Cardiac fibroblast (primary cell): Measurements from ENCODE around the gene PRR15L.
"Not testable (repeated sequence)": the region's sequence is repeated elsewhere in the genome, so short reads cannot be mapped to it uniquely, and the experiment has no call there.

Experiments
- DNase-seq, 2 donors: peaks; one replicate each; pipeline versions ENCODE4 v3.0.0 to v3.0.0-alpha.2; 2010; ENCODE audit warnings: low read depth in 2 of 2
- H3K4me3 ChIP-seq, 2 donors: replicated peaks in 1 of 2; 1 replicate in 1 of 2; 2 replicates in 1 of 2; pipeline ENCODE4 v1.5.1; 2011; ENCODE audit warnings: low read depth in 2 of 2, low read length in 2 of 2, mild to moderate bottlenecking in 2 of 2, moderate library complexity in 1 of 2
- TF ChIP-seq, protein P1 (sequence below): IDR thresholded peaks from one replicate; pipeline ENCODE4 v1.5.1; 2011; ENCODE audit warnings: low read depth, mild to moderate bottlenecking, low read length, inconsistent platforms

Gene PRR15L

GRCh38 chr17:47927821-47928400 lies 29.8 kb downstream of the PRR15L start:
- no peak overlapping the region for H3K4me3 ChIP-seq
- TF ChIP-seq, protein P1, sequence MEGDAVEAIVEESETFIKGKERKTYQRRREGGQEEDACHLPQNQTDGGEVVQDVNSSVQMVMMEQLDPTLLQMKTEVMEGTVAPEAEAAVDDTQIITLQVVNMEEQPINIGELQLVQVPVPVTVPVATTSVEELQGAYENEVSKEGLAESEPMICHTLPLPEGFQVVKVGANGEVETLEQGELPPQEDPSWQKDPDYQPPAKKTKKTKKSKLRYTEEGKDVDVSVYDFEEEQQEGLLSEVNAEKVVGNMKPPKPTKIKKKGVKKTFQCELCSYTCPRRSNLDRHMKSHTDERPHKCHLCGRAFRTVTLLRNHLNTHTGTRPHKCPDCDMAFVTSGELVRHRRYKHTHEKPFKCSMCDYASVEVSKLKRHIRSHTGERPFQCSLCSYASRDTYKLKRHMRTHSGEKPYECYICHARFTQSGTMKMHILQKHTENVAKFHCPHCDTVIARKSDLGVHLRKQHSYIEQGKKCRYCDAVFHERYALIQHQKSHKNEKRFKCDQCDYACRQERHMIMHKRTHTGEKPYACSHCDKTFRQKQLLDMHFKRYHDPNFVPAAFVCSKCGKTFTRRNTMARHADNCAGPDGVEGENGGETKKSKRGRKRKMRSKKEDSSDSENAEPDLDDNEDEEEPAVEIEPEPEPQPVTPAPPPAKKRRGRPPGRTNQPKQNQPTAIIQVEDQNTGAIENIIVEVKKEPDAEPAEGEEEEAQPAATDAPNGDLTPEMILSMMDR: no peak
- no peak for DNase-seq

DNA sequence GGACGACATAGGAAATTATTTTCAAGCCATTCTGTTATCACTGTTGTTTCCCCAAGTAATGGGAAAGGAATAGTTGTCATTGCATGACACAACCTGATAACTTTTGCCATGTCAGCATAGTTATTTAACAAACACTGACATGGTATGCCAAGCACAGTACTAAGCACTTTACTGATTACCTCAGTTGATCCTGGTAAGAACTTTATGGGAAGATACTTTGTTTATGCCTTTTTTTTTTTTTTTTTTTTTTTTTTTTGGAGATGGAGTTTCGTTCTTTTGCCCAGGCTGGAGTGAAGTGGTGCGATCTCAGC lies 32.0 kb downstream of the PRR15L start:
- H3K4me3 ChIP-seq: no peak overlapping the region
- no peak for DNase-seq
- TF ChIP-seq, protein P1: no peak

DNA sequence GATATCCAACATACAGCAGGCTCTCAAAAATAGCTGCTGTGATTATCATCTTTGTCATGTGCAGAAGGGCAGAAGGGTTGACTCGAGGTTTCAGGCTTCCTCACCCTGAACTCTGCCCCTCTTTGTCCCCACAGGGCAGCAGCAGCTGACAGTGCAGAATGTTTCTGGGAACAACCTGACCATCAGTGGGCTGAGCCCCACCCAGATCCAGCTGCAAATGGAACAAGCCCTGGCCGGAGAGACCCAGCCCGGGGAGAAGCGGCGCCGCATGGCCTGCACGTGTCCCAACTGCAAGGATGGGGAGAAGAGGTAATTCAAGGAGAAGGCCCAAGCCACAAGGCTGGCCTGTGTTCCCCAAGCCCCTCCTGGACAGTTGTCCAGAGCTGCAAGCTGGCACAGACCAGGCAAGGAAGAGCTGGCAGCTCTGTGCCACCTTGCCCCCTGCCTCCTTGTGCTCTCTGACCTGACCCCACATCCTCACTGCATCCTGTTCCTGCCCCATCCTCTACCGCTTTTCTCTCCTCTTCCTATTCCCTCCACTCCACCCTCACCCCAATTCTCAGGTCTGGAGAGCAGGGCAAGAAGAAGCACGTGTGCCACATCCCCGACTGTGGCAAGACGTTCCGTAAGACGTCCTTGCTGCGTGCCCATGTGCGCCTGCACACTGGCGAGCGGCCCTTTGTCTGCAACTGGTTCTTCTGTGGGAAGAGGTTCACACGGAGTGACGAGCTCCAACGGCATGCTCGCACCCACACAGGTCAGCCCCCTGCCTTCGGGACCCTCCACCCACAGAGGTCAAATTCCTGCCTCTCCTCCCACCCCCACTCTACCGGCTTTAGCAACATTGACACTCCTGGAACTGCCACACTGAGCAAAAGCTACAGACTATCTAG lies 32.7 kb downstream of the PRR15L start:
- no peak overlapping the region for H3K4me3 ChIP-seq
- TF ChIP-seq, protein P1: no peak
- DNase-seq: no peak

GRCh38 chr17:47919889-47920288 lies 37.8 kb downstream of the PRR15L start:
- DNase-seq, H3K4me3 ChIP-seq: not testable (repeated sequence)

DNA sequence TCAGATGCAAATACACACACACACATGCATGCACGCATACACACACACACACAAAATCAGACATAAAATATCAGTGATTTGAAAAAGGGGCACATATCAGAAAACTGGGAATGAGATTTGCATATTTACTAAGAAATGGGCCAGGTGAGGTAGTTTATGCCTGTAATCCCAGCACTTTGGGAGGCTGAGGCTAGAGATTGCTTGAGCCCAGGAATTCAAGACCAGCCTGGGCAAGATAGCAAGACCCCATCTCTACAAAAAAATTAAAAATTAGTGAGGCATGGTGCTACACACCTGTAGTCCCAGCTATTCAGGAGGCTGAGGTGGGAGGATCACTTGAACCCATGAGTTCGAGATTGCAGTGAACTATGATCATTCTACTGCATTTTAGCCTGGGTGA lies 38.7 kb downstream of the PRR15L start:
- no peak overlapping the region for H3K4me3 ChIP-seq
- TF ChIP-seq, protein P1: no peak
- DNase-seq: no peak

DNA sequence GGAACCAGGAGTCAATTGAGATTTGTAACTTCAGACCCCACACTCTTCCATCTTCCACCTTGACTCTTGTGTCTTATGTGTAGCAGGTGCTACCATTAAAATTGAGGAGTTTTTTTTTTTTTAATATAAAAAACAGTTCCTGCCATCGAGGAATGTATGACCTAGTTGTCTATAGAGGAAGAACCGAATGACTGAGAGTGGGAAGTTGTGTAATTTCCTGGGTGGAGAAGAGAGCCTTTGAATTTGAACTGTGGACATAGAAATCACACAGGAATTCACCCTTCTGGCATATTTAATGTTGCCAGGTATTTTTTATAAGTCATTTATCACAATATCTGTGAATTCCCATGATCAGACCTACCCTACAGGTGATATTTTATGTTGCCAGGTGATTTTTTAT lies 39.7 kb downstream of the PRR15L start:
- TF ChIP-seq, protein P1: no peak
- no peak overlapping the region for H3K4me3 ChIP-seq
- peak in 1 of 2 donors; percentile 56 for DNase-seq

GRCh38 chr17:47917581-47917980 lies 40.1 kb downstream of the PRR15L start:
- DNase-seq: no peak
- TF ChIP-seq, protein P1: no peak
- no peak overlapping the region for H3K4me3 ChIP-seq
